ENCODE results near the gene COG7. TPM values are rescaled to one million over a fixed set of nuclear protein-coding genes. Genes with fewer than 3 reads are reported as not detected.

COG7 gene
- total RNA-seq, 2 donors from 2014 or later: 19.5 to 43.5 TPM

DNA sequence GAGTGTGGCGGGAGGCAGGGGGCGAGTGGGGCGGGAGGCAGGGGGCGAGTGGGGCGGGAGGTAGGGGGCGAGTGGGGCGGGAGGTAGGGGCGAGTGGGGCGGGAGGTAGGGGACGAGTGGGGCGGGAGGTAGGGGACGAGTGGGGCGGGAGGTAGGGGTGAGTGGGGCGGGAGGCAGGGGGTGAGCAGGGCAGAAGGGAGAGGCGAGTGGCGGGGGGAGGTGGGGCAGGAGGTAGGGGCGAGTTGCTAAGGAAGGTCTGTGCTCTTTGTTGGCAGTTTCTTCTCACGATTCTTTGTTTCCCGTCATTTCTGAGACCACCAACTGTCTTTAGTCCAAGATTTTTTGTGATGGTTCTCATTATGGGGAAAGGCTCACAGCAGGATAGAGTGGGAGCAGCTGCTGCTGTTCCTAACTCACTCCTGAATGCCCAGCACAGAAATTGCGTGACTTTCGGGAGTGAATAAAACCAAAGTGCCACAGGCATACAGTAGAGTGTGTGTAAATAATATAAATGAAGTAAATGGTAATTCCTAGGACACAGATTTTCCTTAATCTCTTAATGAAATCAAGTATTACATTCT, 44.7 kb downstream of the COG7 start:
- Histone ChIP-seq H3K4me1 (peaks cover 8% of the 10 kb centered on the region), H3K4me3 (no peak overlapping the region), H3K27ac (peak overlapping the region in 2 of 4 donors; percentile 3 to 31), H3K36me3 (replicated peaks in 1 of 2; ENCODE audit: insufficient read depth in 1 of 2, low read depth in 2 of 2) (no peaks in the 10 kb centered on the region), H3K27me3 (no peaks in the 10 kb centered on the region), H3K9me3 (no peaks in the 10 kb centered on the region)
- TF ChIP-seq CTCF (IDR thresholded peaks at IDR 0.05) (no peak), POLR2A (IDR thresholded peaks at IDR 0.05) (no peak)
- intact Hi-C loops (cut with DNase I): no loop called here
- DNase-seq (no peak), ATAC-seq (peak; percentile 4)
- WGBS, 2 donors: 92 to 97% methylated on average over 12 of the region's 21 CpGs

DNA sequence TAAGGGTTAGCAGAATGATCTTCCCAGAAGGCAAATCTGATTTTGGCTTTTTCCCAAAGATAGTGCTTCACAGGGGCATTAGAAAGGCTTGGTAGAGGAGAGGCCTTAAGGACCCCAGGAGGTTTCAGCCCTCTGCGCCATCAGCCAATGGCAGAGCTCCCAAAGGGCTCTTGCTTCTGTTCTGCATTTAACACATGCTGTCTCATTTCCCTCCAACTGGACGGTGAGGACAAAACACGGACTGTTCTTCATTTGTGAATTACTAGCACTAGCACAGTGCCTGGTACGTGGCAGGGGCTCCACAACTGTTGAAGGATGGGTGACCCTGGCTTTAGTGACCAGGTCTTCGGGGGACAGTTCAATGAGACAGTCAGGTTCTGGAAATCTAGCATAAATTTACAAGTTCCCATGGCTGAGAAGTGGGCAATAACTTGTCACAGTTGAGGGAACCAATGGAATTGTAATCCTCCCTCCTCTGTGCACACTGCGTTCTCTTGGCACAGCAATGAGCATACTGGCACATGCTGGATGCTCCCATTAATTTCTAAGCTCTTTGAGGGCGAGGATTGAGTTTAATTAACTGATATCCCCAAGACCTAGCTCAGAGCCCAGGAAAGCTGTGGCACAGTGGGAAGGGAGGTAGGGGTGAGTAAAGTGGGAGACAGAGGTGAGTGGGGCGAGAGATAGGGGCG, 45.4 kb downstream of the COG7 start:
- no peak overlapping the region for H3K4me3 ChIP-seq
- H3K4me1 ChIP-seq: peaks cover 8% of the 10 kb centered on the region
- H3K36me3 ChIP-seq (replicated peaks in 1 of 2; ENCODE audit: insufficient read depth in 1 of 2, low read depth in 2 of 2): no peaks in the 10 kb centered on the region
- 93 to 96% methylated on average over 6 to 9 of the region's 9 CpGs for WGBS, 2 donors
- intact Hi-C loops (cut with DNase I): no loop called here
- no peaks in the 10 kb centered on the region for H3K9me3 ChIP-seq
- TF ChIP-seq POLR2A (IDR thresholded peaks at IDR 0.05) (no peak), CTCF (IDR thresholded peaks at IDR 0.05) (no peak)
- DNase-seq (no peak), ATAC-seq (no peak)
- no peak overlapping the region for H3K27ac ChIP-seq
- no peaks in the 10 kb centered on the region for H3K27me3 ChIP-seq

DNA sequence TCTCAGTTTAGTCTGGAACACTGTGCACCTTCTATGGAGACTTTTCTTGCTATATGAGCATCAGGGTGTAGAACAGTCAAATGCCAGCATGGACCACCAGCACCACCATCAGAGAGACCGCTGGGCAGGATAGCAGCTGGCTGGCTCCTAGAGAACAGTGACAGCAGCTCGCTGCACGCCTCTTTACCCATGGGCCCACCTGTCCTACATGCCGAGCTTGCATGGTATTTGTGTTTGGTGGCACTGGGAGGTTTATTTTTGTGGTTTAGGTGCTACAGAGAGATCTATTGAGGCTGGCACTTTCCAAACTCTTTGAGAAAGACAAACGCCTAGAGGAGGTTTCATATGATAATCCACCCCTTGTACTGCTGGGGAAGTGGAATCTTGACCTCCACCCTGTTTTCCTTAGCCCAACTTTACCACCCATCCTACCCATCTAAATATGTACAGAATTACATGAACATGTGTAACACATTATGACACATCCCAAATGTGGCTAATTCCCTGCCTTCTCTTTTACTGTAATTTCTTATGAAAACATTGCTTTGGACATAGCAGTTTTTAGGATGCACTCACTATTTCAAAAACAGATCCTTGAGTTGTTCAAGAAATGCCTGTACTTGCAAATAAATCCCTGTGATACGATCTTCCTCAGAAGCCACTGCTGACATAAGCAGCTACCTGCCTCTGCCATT, 46.3 kb downstream of the COG7 start:
- intact Hi-C loops (cut with DNase I): no loop called here
- no peak for TF ChIP-seq POLR2A (IDR thresholded peaks at IDR 0.05)
- no peak for TF ChIP-seq CTCF (IDR thresholded peaks at IDR 0.05)
- WGBS, 2 donors: 89 to 98% methylated on average over 4 to 6 of the region's 6 CpGs
- H3K9me3 ChIP-seq: no peaks in the 10 kb centered on the region
- no peak for DNase-seq
- no peak overlapping the region for H3K4me3 ChIP-seq
- no peaks in the 10 kb centered on the region for H3K27me3 ChIP-seq
- no peak overlapping the region for H3K27ac ChIP-seq
- ATAC-seq: no peak
- no peaks in the 10 kb centered on the region for H3K36me3 ChIP-seq (replicated peaks in 1 of 2; ENCODE audit: insufficient read depth in 1 of 2, low read depth in 2 of 2)
- peaks cover 11% of the 10 kb centered on the region for H3K4me1 ChIP-seq

GRCh38 chr16:23406024-23406423, 47.0 kb downstream of the COG7 start:
- TF ChIP-seq CTCF (IDR thresholded peaks at IDR 0.05): no peak
- no peak for TF ChIP-seq POLR2A (IDR thresholded peaks at IDR 0.05)
- Histone ChIP-seq H3K9me3 (no peaks in the 10 kb centered on the region), H3K4me3 (no peak overlapping the region), H3K27me3 (no peaks in the 10 kb centered on the region), H3K36me3 (replicated peaks in 1 of 2; ENCODE audit: insufficient read depth in 1 of 2, low read depth in 2 of 2) (no peaks in the 10 kb centered on the region), H3K4me1 (peaks cover 17% of the 10 kb centered on the region), H3K27ac (no peak overlapping the region)
- ATAC-seq (no peak), DNase-seq (no peak)
- intact Hi-C loops (cut with DNase I): no loop called here
- WGBS, 2 donors: 82 to 91% methylated on average over 2 of the region's 2 CpGs

Data from body of pancreas (tissue), 4 donors.